ENCODE results near the gene ENDOV. TPM values are rescaled to one million over a fixed set of nuclear protein-coding genes. Genes with fewer than 3 reads are reported as not detected.

The ENDOV gene
- total RNA-seq, 1 donor from 2014 or later, result 39.1 TPM

GRCh38 chr17:80388175-80388574 is 26.8 kb upstream of the ENDOV start:
- no peak overlapping the region for H3K4me3 Mint-ChIP-seq (ENCODE audit: unreplicated experiment)
- no peak for DNase-seq (ENCODE audit: extremely low spot score, unreplicated experiment)
- no peak for TF ChIP-seq CTCF (IDR thresholded peaks at IDR 0.05)
- H3K27ac Mint-ChIP-seq (ENCODE audit: unreplicated experiment), result no peak overlapping the region
- peaks cover 44% of the 10 kb centered on the region for H3K36me3 Mint-ChIP-seq (ENCODE audit: unreplicated experiment)
- peaks cover 23% of the 10 kb centered on the region for H3K4me1 Mint-ChIP-seq (ENCODE audit: unreplicated experiment)
- H3K27me3 Mint-ChIP-seq (ENCODE audit: unreplicated experiment), result no peaks in the 10 kb centered on the region
- no peaks in the 10 kb centered on the region for H3K9me3 Mint-ChIP-seq (ENCODE audit: unreplicated experiment)

GRCh38 chr17:80388601-80389000 is 26.4 kb upstream of the ENDOV start:
- H3K36me3 Mint-ChIP-seq (ENCODE audit: unreplicated experiment), result peaks cover 44% of the 10 kb centered on the region
- TF ChIP-seq CTCF (IDR thresholded peaks at IDR 0.05), result no peak
- H3K4me3 Mint-ChIP-seq (ENCODE audit: unreplicated experiment), result no peak overlapping the region
- H3K27ac Mint-ChIP-seq (ENCODE audit: unreplicated experiment), result peak overlapping the region; percentile 84
- H3K9me3 Mint-ChIP-seq (ENCODE audit: unreplicated experiment), result no peaks in the 10 kb centered on the region
- H3K27me3 Mint-ChIP-seq (ENCODE audit: unreplicated experiment), result no peaks in the 10 kb centered on the region
- no peak for DNase-seq (ENCODE audit: extremely low spot score, unreplicated experiment)
- peaks cover 23% of the 10 kb centered on the region for H3K4me1 Mint-ChIP-seq (ENCODE audit: unreplicated experiment)

GRCh38 chr17:80389011-80389995 is 25.7 kb upstream of the ENDOV start:
- Mint-ChIP-seq H3K27me3 (ENCODE audit: unreplicated experiment) (no peaks in the 10 kb centered on the region), H3K9me3 (ENCODE audit: unreplicated experiment) (no peaks in the 10 kb centered on the region), H3K36me3 (ENCODE audit: unreplicated experiment) (peaks cover 45% of the 10 kb centered on the region), H3K4me1 (ENCODE audit: unreplicated experiment) (peaks cover 23% of the 10 kb centered on the region), H3K4me3 (ENCODE audit: unreplicated experiment) (no peak overlapping the region), H3K27ac (ENCODE audit: unreplicated experiment) (peak overlapping the region; percentile 84)
- DNase-seq (ENCODE audit: extremely low spot score, unreplicated experiment), result peak; percentile 87
- no peak for TF ChIP-seq CTCF (IDR thresholded peaks at IDR 0.05)

GRCh38 chr17:80393241-80393890 is 21.6 kb upstream of the ENDOV start:
- no peak for DNase-seq (ENCODE audit: extremely low spot score, unreplicated experiment)
- Mint-ChIP-seq H3K27me3 (ENCODE audit: unreplicated experiment) (no peaks in the 10 kb centered on the region), H3K27ac (ENCODE audit: unreplicated experiment) (no peak overlapping the region), H3K4me1 (ENCODE audit: unreplicated experiment) (peaks cover 23% of the 10 kb centered on the region), H3K9me3 (ENCODE audit: unreplicated experiment) (no peaks in the 10 kb centered on the region), H3K4me3 (ENCODE audit: unreplicated experiment) (no peak overlapping the region), H3K36me3 (ENCODE audit: unreplicated experiment) (peaks cover 40% of the 10 kb centered on the region)
- no peak for TF ChIP-seq CTCF (IDR thresholded peaks at IDR 0.05)

- Mint-ChIP-seq H3K27ac (ENCODE audit: unreplicated experiment) (no peak overlapping the region), H3K4me1 (ENCODE audit: unreplicated experiment) (peaks cover 17% of the 10 kb centered on the region), H3K4me3 (ENCODE audit: unreplicated experiment) (no peak overlapping the region), H3K27me3 (ENCODE audit: unreplicated experiment) (no peaks in the 10 kb centered on the region), H3K9me3 (ENCODE audit: unreplicated experiment) (no peaks in the 10 kb centered on the region), H3K36me3 (ENCODE audit: unreplicated experiment) (peaks cover 40% of the 10 kb centered on the region)
- TF ChIP-seq CTCF (IDR thresholded peaks at IDR 0.05), result no peak
- DNase-seq (ENCODE audit: extremely low spot score, unreplicated experiment), result no peak
Observed at GRCh38 chr17:80393961-80394360, 21.0 kb upstream of the ENDOV start.

Data from osteocyte (in vitro differentiated cells).